ENCODE results near the gene DHRS7.

GRCh38 chr14:60165547-60165876, 314 bp upstream of the DHRS7 start:
- TF ChIP-seq NFRKB (IDR thresholded peaks at IDR 0.05) (no peak), SP1 (IDR thresholded peaks at IDR 0.05) (no peak)

All from HEK293T (cell line).